Uterine smooth muscle cell (primary cell): ENCODE data around the gene KIF3A. TPM values are rescaled to one million over a fixed set of nuclear protein-coding genes. Genes with fewer than 3 reads are reported as not detected.

ENCODE experiments used
- total RNA-seq: library from RNA; depleted of rRNA; stranded (reverse); fragments of >200 nt; gene quantifications from 2 replicates; pipeline ENCODE4 v1.2.3, GENCODE V29; 2014

KIF3A gene
- 14.9 and 15.9 TPM in 2 replicates for total RNA-seq

GRCh38 chr5:132736853-132737833, at the start of gene KIF3A:
TSS of gene KIF3A (minus strand) at chr5:132737546. CDS start at chr5:132737419, 127 bp downstream.

GRCh38 chr5:132777209-132778069, 40.1 kb upstream of the KIF3A start, which contains the start of gene SEPTIN8:
TSS of gene SEPTIN8 (minus strand) at chr5:132777239. CDS start at chr5:132777137, 102 bp downstream.

GRCh38 chr5:132746954-132747615, 9.7 kb upstream of the KIF3A start, which contains the start of gene CCNI2:
TSS of gene CCNI2 (plus strand) at chr5:132747426. CDS start at chr5:132747496, 70 bp downstream.

GRCh38 chr5:132673939-132674630, 63.3 kb downstream of the KIF3A start, which contains the start of gene IL4:
TSS of gene IL4 (plus strand) at chr5:132673989. CDS start at chr5:132674051, 62 bp downstream.

GRCh38 chr5:132657676-132658380, 79.5 kb downstream of the KIF3A start, which contains the start of gene IL13:
TSS of gene IL13 (plus strand) at chr5:132658173. CDS start at chr5:132658187, 14 bp downstream.

Other genes starting within 250 kb of the KIF3A start
- 24.7 and 25.1 TPM in 2 replicates for gene IRF1, start 246.8 kb downstream of the KIF3A start, total RNA-seq
- gene IL5, start 194.0 kb downstream of the KIF3A start, total RNA-seq: not detected in 2 replicates
- gene RAD50, start 180.6 kb downstream of the KIF3A start, total RNA-seq: 41.0 and 42.3 TPM in 2 replicates
- not detected in 2 replicates for gene IL13, start 79.4 kb downstream of the KIF3A start, total RNA-seq
- gene IL4, start 63.6 kb downstream of the KIF3A start, total RNA-seq: not detected in 2 replicates
- gene CCNI2, start 9.9 kb upstream of the KIF3A start, total RNA-seq: not detected in 2 replicates
- 51.2 and 55.6 TPM in 2 replicates for gene SEPTIN8, start 39.7 kb upstream of the KIF3A start, total RNA-seq
- gene SOWAHA, start 75.8 kb upstream of the KIF3A start, total RNA-seq: under 0.01 TPM in 1 of 2 replicates, not detected in the other
- 3.9 and 6.3 TPM in 2 replicates for gene SHROOM1, start 93.1 kb upstream of the KIF3A start, total RNA-seq
- gene GDF9, start 128.9 kb upstream of the KIF3A start, total RNA-seq: 0.11 and 0.12 TPM in 2 replicates
- gene UQCRQ, start 129.1 kb upstream of the KIF3A start, total RNA-seq: 83.0 and 115 TPM in 2 replicates
- gene LEAP2, start 136.1 kb upstream of the KIF3A start, total RNA-seq: 0.11 and 0.12 TPM in 2 replicates
- 50.0 and 56.4 TPM in 2 replicates for gene AFF4, start 226.1 kb upstream of the KIF3A start, total RNA-seq